Measurements from ENCODE around the gene RIMKLA.

DNA sequence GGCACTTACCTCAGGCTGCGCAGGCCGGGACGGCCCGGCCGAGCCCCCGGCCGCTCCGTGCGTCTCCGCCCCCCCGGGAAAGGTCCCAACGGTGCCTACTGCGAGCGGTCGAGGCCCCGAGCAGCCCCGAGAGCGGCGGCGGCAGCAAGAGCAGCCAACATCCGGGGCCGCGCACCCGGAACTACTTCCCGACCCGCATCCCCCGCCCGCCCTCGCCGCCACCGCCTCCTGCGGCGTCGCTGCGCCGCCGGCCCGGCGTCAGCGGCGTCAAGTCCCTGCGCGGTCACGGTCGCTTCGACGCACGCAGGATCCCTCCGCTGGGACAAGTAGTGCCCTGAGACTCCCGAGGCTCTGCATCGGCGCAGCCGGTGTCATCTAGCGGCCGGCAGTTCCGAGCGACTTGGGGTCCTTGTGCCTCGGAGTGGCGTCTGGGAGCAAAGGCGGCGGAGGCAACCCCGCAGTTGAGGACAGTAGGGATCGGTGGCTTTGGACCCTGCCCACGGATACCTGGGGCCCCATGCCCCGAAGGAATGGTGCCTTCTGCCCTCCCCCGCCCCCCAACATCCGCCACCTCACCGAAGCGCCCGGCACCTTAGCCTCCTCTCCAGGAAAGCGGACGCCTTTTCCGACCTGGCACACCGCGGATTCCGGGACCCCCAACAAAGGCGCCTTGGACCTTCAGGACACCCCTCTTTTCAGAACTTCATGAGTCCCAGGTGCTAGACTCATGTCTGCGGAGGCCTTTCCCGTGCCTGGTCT is 45.4 kb upstream of the RIMKLA start, which contains the start of gene FOXJ3:
- TF ChIP-seq, protein P1, sequence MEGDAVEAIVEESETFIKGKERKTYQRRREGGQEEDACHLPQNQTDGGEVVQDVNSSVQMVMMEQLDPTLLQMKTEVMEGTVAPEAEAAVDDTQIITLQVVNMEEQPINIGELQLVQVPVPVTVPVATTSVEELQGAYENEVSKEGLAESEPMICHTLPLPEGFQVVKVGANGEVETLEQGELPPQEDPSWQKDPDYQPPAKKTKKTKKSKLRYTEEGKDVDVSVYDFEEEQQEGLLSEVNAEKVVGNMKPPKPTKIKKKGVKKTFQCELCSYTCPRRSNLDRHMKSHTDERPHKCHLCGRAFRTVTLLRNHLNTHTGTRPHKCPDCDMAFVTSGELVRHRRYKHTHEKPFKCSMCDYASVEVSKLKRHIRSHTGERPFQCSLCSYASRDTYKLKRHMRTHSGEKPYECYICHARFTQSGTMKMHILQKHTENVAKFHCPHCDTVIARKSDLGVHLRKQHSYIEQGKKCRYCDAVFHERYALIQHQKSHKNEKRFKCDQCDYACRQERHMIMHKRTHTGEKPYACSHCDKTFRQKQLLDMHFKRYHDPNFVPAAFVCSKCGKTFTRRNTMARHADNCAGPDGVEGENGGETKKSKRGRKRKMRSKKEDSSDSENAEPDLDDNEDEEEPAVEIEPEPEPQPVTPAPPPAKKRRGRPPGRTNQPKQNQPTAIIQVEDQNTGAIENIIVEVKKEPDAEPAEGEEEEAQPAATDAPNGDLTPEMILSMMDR (conservative IDR thresholded peaks at IDR 0.05; ENCODE audit: low read length) = no peak
- TF ChIP-seq EZH2phosphoT487 (IDR thresholded peaks at IDR 0.05; ENCODE audit: borderline replicate concordance, low read depth, low read length) = no peak
